ENCODE data around the gene MALAT1.

- TF ChIP-seq, protein P1, sequence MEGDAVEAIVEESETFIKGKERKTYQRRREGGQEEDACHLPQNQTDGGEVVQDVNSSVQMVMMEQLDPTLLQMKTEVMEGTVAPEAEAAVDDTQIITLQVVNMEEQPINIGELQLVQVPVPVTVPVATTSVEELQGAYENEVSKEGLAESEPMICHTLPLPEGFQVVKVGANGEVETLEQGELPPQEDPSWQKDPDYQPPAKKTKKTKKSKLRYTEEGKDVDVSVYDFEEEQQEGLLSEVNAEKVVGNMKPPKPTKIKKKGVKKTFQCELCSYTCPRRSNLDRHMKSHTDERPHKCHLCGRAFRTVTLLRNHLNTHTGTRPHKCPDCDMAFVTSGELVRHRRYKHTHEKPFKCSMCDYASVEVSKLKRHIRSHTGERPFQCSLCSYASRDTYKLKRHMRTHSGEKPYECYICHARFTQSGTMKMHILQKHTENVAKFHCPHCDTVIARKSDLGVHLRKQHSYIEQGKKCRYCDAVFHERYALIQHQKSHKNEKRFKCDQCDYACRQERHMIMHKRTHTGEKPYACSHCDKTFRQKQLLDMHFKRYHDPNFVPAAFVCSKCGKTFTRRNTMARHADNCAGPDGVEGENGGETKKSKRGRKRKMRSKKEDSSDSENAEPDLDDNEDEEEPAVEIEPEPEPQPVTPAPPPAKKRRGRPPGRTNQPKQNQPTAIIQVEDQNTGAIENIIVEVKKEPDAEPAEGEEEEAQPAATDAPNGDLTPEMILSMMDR (IDR thresholded peaks at IDR 0.05) = no peak
- no peak for TF ChIP-seq POLR2A (IDR thresholded peaks at IDR 0.05)
These were observed 3.4 kb downstream of the MALAT1 start for GRCh38 chr11:65502274-65502554.

Measured in heart left ventricle (tissue), 13 donors.